Measurements from ENCODE around the gene MUC13. TPM values are rescaled to one million over a fixed set of nuclear protein-coding genes. Genes with fewer than 3 reads are reported as not detected.

The MUC13 gene
- total and polyA plus RNA-seq, 9 of the 15 experiments (the other 6 are each of a cell fraction or from before 2014, with no cell fraction given), result 0.09 TPM; not detected in 8

DNA sequence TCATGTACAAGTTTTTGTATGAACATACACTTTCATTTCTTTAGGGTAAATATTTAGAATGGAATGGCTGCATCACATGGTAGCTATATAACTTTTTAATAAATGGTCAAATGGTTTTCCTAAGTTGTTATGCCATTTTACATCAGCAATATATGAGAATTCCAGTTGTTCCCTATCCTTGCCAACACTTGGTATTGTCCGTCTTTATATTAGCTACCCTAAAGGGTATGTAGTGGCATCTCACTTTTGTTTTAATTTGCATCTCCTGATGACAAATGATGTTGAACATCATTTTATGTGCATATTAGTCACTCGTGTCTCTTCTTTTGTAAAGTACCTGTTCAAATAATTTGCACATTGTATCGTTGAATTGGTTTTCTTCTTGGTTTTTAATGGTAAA is 2.5 kb upstream of the MUC13 start:
- no TSS peak for BruUV-seq (replicated peaks)
- no peak for ATAC-seq
- H4K20me1 ChIP-seq (replicated peaks; ENCODE audit: control insufficient read depth, insufficient read depth, low read length), result no peaks in the 10 kb centered on the region
- no peaks in the 10 kb centered on the region for H3K9me3 ChIP-seq (replicated peaks; ENCODE audit: control insufficient read depth, insufficient read depth, low read depth, low read length)
- no peak overlapping the region for H3K4me2 ChIP-seq (ENCODE audit: insufficient read depth, low read length)
- intact Hi-C loops (cut with micrococcal nuclease), result no loop called here
- no peaks in the 10 kb centered on the region for H3K4me1 ChIP-seq (replicated peaks in 1 of 2; ENCODE audit: control insufficient read depth in 2 of 2, insufficient read depth in 2 of 2, low read length in 2 of 2)
- FAIRE-seq, result no peak
- no peak overlapping the region for H3K27ac ChIP-seq (ENCODE audit: extremely low read depth, low read depth, low read length)
- POLR2A ChIA-PET, result no interaction called here
- H3K36me3 ChIP-seq (ENCODE audit: control insufficient read depth, insufficient read depth, low read length), result no peaks in the 10 kb centered on the region
- no peaks in the 10 kb centered on the region for H3K9me1 ChIP-seq (ENCODE audit: control insufficient read depth, insufficient read depth, low read length)
- peaks cover 0 to 4% of the 10 kb centered on the region in 2 experiments; a peak in 1 of 5 replicates for H3K27me3 ChIP-seq (ENCODE audit: control insufficient read depth in 2 of 2, insufficient read depth in 2 of 2, low read length in 2 of 2)
- no peak overlapping the region for H3K9ac ChIP-seq (ENCODE audit: insufficient read depth in 1 of 2, low read depth in 2 of 2, low read length in 2 of 2)
- H3K4me3 ChIP-seq, result no peak overlapping the region
- no peak for DNase-seq (ENCODE audit: extremely low read depth in 1 of 4, low spot score in 3 of 4)
- TF ChIP-seq TCF7 (IDR thresholded peaks at IDR 0.05; ENCODE audit: borderline replicate concordance) (no peak), POLR2A (conservative IDR thresholded peaks at IDR 0.05) (no peak), ELF1 (tag; IDR thresholded peaks at IDR 0.05) (no peak), XRCC3 (IDR thresholded peaks at IDR 0.05) (no peak)
- CTCF ChIA-PET (ENCODE audit: low intra/inter-chr PET ratio), result no interaction called here
- 0% methylated on average over 3 of the region's 3 CpGs for WGBS (ENCODE audit: insufficient coverage, low coverage, missing lambda C conversion rate)
- no peak overlapping the region for H2AFZ ChIP-seq (ENCODE audit: low read depth, low read length)
- H3K79me2 ChIP-seq (ENCODE audit: control insufficient read depth, insufficient read depth, low read length), result no peaks in the 10 kb centered on the region
- in situ Hi-C loops (cut with MboI), result no loop called here

- H3K4me2 ChIP-seq (ENCODE audit: insufficient read depth, low read length), result no peak overlapping the region
- TF ChIP-seq PHF20 (IDR thresholded peaks at IDR 0.05; ENCODE audit: partially characterized antibody) (no peak), ZNF584 (CRISPR knock-in tag; IDR thresholded peaks at IDR 0.05; ENCODE audit: low read depth) (no peak), GATA2 (CRISPR knock-in tag; IDR thresholded peaks at IDR 0.05) (no peak), DDX20 (tag; IDR thresholded peaks at IDR 0.05; ENCODE audit: low read depth) (no peak), RBM34 (IDR thresholded peaks at IDR 0.05; ENCODE audit: borderline replicate concordance, insufficient read depth, low read length) (no peak), RBM17 (IDR thresholded peaks at IDR 0.05; ENCODE audit: borderline replicate concordance, low read depth, low read length) (no peak), KHSRP (IDR thresholded peaks at IDR 0.05) (no peak)
- TF ChIP-seq, protein P1, sequence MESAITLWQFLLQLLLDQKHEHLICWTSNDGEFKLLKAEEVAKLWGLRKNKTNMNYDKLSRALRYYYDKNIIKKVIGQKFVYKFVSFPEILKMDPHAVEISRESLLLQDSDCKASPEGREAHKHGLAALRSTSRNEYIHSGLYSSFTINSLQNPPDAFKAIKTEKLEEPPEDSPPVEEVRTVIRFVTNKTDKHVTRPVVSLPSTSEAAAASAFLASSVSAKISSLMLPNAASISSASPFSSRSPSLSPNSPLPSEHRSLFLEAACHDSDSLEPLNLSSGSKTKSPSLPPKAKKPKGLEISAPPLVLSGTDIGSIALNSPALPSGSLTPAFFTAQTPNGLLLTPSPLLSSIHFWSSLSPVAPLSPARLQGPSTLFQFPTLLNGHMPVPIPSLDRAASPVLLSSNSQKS (CRISPR knock-in tag; IDR thresholded peaks at IDR 0.05), result no peak
- FAIRE-seq, result no peak
- no peaks in the 10 kb centered on the region for H4K20me1 ChIP-seq (replicated peaks; ENCODE audit: control insufficient read depth, insufficient read depth, low read length)
- BruUV-seq (replicated peaks), result no TSS peak
- no peaks in the 10 kb centered on the region for H3K9me3 ChIP-seq (replicated peaks; ENCODE audit: control insufficient read depth, insufficient read depth, low read depth, low read length)
- H2AFZ ChIP-seq (ENCODE audit: low read depth, low read length), result no peak overlapping the region
- DNase-seq (ENCODE audit: extremely low read depth in 1 of 4, low spot score in 3 of 4), result no peak
- in situ Hi-C loops (cut with MboI) (no loop called here), intact Hi-C loops (cut with micrococcal nuclease) (no loop called here)
- peaks cover 0 to 4% of the 10 kb centered on the region in 2 experiments; a peak in 1 of 5 replicates for H3K27me3 ChIP-seq (ENCODE audit: control insufficient read depth in 2 of 2, insufficient read depth in 2 of 2, low read length in 2 of 2)
- H3K79me2 ChIP-seq (ENCODE audit: control insufficient read depth, insufficient read depth, low read length), result no peaks in the 10 kb centered on the region
- H3K4me1 ChIP-seq (replicated peaks in 1 of 2; ENCODE audit: control insufficient read depth in 2 of 2, insufficient read depth in 2 of 2, low read length in 2 of 2), result no peaks in the 10 kb centered on the region
- H3K4me3 ChIP-seq, result no peak overlapping the region
- no peaks in the 10 kb centered on the region for H3K36me3 ChIP-seq (ENCODE audit: control insufficient read depth, insufficient read depth, low read length)
- ChIA-PET POLR2A (interaction anchor here (0.6 to 1.1 kb wide), 3 partner anchors 14 to 112 kb away, joined by 3 to 4 read pairs (median 3); no protein-coding TSS in a partner anchor), CTCF (ENCODE audit: low intra/inter-chr PET ratio) (interaction anchor here (0.6 kb wide), 1 partner anchor 426 kb away, joined by 3 read pairs; no protein-coding TSS in a partner anchor)
- no peak overlapping the region for H3K27ac ChIP-seq (ENCODE audit: extremely low read depth, low read depth, low read length)
- 0% methylated on average over 4 of the region's 5 CpGs for WGBS (ENCODE audit: insufficient coverage, low coverage, missing lambda C conversion rate)
- ATAC-seq, result no peak
- H3K9me1 ChIP-seq (ENCODE audit: control insufficient read depth, insufficient read depth, low read length), result no peaks in the 10 kb centered on the region
- no peak overlapping the region for H3K9ac ChIP-seq (ENCODE audit: insufficient read depth in 1 of 2, low read depth in 2 of 2, low read length in 2 of 2)
Observed at GRCh38 chr3:124935794-124936542, 1.4 kb upstream of the MUC13 start.

All from K562 (cell line).